ACC112 (cell line): ENCODE results near the gene DTNBP1.

ENCODE experiments used
- H2AFZ ChIP-seq: fragments of 200-600 bp; sonication (generic); one replicate; pipeline ENCODE4 v1.6.0; 2017; ENCODE audit warnings: antibody characterized with exemption, low read length; ENCODE audit not compliant: unreplicated experiment
- H3K27ac ChIP-seq: fragments of 200-600 bp; sonication (generic); 2 replicates; pipeline ENCODE4 v1.5.1; 2014; ENCODE audit warnings: low read depth, mild to moderate bottlenecking, antibody characterized with exemption, low read length, moderate library complexity
- H3K27me3 ChIP-seq: fragments of 200-600 bp; sonication (generic); 2 replicates; pipeline ENCODE4 v1.6.1; 2014; ENCODE audit warnings: mild to moderate bottlenecking, antibody characterized with exemption, low read length, moderate library complexity, mixed read lengths; ENCODE audit not compliant: insufficient read depth
- H3K36me3 ChIP-seq: fragments of 200-600 bp; sonication (generic); 2 replicates; pipeline ENCODE4 v1.6.1; 2016; ENCODE audit warnings: mild to moderate bottlenecking, antibody characterized with exemption, low read length, moderate library complexity, mixed read lengths; ENCODE audit not compliant: insufficient read depth
- H3K4me1 ChIP-seq: fragments of 200-600 bp; sonication (generic); one replicate; pipeline ENCODE4 v1.6.1; 2016; ENCODE audit warnings: low read length, mixed read lengths; ENCODE audit not compliant: insufficient read depth, unreplicated experiment, control insufficient read depth
- H3K4me3 ChIP-seq: fragments of 200-600 bp; sonication (generic); 2 replicates; pipeline ENCODE4 v1.5.1; 2014; ENCODE audit warnings: mild to moderate bottlenecking, low read depth, low read length
- H3K79me2 ChIP-seq: fragments of 200-600 bp; sonication (generic); one replicate; pipeline ENCODE4 v1.6.0; 2016; ENCODE audit warnings: low read length; ENCODE audit not compliant: control insufficient read depth, unreplicated experiment, insufficient read depth

DTNBP1 gene

GRCh38 chr6:15491986-15492269 lies 170.9 kb downstream of the DTNBP1 start:
- Histone ChIP-seq H3K4me3 (no peak overlapping the region), H2AFZ (no peak overlapping the region), H3K36me3 (0 out of 2 replicates have a peak, but pooled peaks cover 3% of the 10 kb centered on the region), H3K4me1 (peaks cover 2% of the 10 kb centered on the region), H3K79me2 (no peaks in the 10 kb centered on the region), H3K27ac (no peak overlapping the region), H3K27me3 (no peaks in the 10 kb centered on the region)

DNA sequence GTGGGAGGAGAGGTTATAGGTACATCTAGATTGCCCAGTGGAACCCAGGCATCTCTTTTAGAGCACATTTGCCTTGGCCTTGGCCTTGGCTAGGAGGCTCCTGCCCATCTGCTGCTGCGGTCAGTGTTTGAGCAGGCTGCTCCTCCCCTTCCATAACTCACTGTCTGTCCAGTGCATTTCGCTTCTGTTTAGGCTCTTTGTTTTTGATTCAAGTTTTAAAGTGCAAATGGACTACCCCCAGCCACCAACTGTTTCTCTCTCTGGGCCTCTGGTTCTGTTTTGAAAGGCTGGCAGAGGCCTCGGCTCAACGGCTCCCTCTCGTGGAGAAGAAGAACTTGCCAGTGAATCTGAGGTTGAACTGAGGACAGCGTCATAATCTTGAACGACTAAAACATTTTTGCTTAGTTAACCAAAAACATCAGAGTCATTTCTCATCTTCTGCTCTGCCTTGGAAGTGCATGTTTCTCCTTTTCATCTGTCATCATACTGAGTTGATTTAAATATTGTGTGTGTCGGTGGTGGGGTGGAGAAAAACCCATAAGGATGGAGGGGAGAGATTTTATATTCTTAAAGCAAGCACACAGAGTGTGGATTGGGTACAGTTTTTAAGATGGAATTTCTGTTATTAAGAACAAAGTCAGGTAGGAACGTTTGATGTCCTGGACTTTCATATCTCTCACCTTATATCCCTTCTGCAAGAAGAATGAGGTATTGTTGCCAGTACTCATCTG lies 171.4 kb downstream of the DTNBP1 start:
- peaks cover 2% of the 10 kb centered on the region for H3K4me1 ChIP-seq
- no peak overlapping the region for H2AFZ ChIP-seq
- no peak overlapping the region for H3K4me3 ChIP-seq
- no peak overlapping the region for H3K27ac ChIP-seq
- no peaks in the 10 kb centered on the region for H3K79me2 ChIP-seq
- H3K36me3 ChIP-seq = 0 out of 2 replicates have a peak, but pooled peaks cover 3% of the 10 kb centered on the region
- H3K27me3 ChIP-seq = no peaks in the 10 kb centered on the region

- Histone ChIP-seq H3K36me3 (0 out of 2 replicates have a peak, but pooled peaks cover 2% of the 10 kb centered on the region), H3K27ac (no peak overlapping the region), H3K79me2 (no peaks in the 10 kb centered on the region), H2AFZ (no peak overlapping the region), H3K4me3 (no peak overlapping the region), H3K27me3 (no peaks in the 10 kb centered on the region), H3K4me1 (peaks cover 2% of the 10 kb centered on the region)
These were observed 172.4 kb downstream of the DTNBP1 start for GRCh38 chr6:15490242-15491100.

GRCh38 chr6:15489261-15489962 lies 173.4 kb downstream of the DTNBP1 start:
- no peaks in the 10 kb centered on the region for H3K79me2 ChIP-seq
- no peaks in the 10 kb centered on the region for H3K27me3 ChIP-seq
- no peak overlapping the region for H2AFZ ChIP-seq
- no peaks in the 10 kb centered on the region for H3K36me3 ChIP-seq
- H3K27ac ChIP-seq = no peak overlapping the region
- H3K4me1 ChIP-seq = peaks cover 2% of the 10 kb centered on the region
- no peak overlapping the region for H3K4me3 ChIP-seq

DNA sequence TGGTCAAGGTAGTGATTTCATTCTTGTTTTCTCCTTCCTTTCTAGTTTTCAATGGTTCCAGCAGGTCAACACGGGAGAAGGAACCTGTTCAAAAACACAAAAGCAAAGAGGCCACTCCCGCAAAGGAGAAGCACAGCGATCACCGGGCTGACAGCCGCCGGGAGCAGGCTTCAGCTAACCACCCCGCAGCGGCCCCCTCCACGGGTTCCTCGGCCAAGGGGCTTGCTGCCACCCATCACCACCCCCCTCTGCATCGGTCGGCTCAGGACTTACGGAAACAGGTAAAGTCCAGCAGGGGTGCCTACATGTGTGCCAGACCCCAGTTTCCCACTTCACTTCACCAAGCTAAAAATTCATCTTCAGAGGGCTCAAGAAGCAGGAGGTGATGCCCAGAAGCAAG lies 175.6 kb downstream of the DTNBP1 start:
- no peaks in the 10 kb centered on the region for H3K27me3 ChIP-seq
- no peak overlapping the region for H3K4me3 ChIP-seq
- no peak overlapping the region for H3K27ac ChIP-seq
- H2AFZ ChIP-seq = no peak overlapping the region
- H3K36me3 ChIP-seq = peaks cover 12% of the 10 kb centered on the region; the same call in 1 of the 2 replicates
- no peaks in the 10 kb centered on the region for H3K4me1 ChIP-seq
- H3K79me2 ChIP-seq = peaks cover 3% of the 10 kb centered on the region

GRCh38 chr6:15485936-15486335 lies 176.9 kb downstream of the DTNBP1 start:
- H2AFZ ChIP-seq = no peak overlapping the region
- peaks cover 3% of the 10 kb centered on the region for H3K79me2 ChIP-seq
- H3K4me3 ChIP-seq = no peak overlapping the region
- peaks cover 18% of the 10 kb centered on the region; the same call in 1 of the 2 replicates for H3K36me3 ChIP-seq
- H3K27ac ChIP-seq = no peak overlapping the region
- no peaks in the 10 kb centered on the region for H3K27me3 ChIP-seq
- no peaks in the 10 kb centered on the region for H3K4me1 ChIP-seq

GRCh38 chr6:15484821-15485220 lies 178.0 kb downstream of the DTNBP1 start:
- H3K4me1 ChIP-seq = peaks cover 2% of the 10 kb centered on the region
- H2AFZ ChIP-seq = no peak overlapping the region
- no peaks in the 10 kb centered on the region for H3K27me3 ChIP-seq
- no peak overlapping the region for H3K27ac ChIP-seq
- H3K4me3 ChIP-seq = no peak overlapping the region
- peaks cover 7% of the 10 kb centered on the region for H3K79me2 ChIP-seq
- H3K36me3 ChIP-seq = peaks cover 19% of the 10 kb centered on the region; the same call in 1 of the 2 replicates

DNA sequence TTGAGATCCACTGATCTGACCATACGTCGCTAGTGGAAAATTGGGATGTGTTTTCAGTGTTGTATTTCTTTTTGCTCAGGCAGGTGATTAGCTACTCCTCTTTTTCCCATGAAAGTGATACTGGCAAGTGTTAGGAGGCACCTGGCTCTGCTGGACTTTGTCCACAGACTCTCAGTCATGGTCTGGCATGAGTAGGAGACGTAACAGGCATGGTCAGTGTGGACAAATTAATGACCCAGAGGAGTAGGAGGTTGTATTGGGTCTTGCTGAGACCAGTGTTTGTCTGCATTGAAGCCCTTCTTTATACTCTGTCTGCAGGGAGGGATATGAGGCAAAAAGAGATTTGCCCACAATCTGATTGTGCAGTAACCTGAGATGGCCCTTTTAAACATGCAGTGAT lies 178.7 kb downstream of the DTNBP1 start:
- no peaks in the 10 kb centered on the region for H3K27me3 ChIP-seq

DNA sequence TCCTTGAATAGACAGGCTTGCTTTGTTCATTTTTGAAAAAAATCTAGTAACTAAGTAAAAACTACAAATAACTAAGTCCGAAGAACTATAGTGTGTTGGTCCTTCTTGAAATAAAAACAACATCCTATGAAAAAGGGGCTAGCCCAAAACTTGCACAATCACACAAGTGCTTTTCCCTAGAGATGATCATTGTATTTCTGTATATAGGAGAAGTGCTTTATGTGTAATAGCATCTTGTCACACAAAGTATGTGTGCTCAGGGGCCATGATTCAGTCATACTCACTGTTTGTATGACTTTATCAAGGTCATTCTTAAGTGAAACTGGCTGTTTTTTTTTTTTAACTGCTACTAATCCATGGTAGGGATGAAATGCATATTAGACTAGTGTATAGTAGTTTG lies 179.8 kb downstream of the DTNBP1 start:
- no peak overlapping the region for H3K4me3 ChIP-seq
- peaks cover 19% of the 10 kb centered on the region; the same call in 1 of the 2 replicates for H3K36me3 ChIP-seq
- H2AFZ ChIP-seq = no peak overlapping the region
- H3K27ac ChIP-seq = no peak overlapping the region
- H3K79me2 ChIP-seq = peaks cover 7% of the 10 kb centered on the region
- H3K4me1 ChIP-seq = peaks cover 6% of the 10 kb centered on the region
- no peaks in the 10 kb centered on the region for H3K27me3 ChIP-seq

More for the DNA sequence above, 178.7 kb downstream of the DTNBP1 start:
- H3K4me1 ChIP-seq = peaks cover 6% of the 10 kb centered on the region
- H2AFZ ChIP-seq = no peak overlapping the region
- peaks cover 19% of the 10 kb centered on the region; the same call in 1 of the 2 replicates for H3K36me3 ChIP-seq
- H3K4me3 ChIP-seq = no peak overlapping the region
- no peak overlapping the region for H3K27ac ChIP-seq
- peaks cover 7% of the 10 kb centered on the region for H3K79me2 ChIP-seq

DNA sequence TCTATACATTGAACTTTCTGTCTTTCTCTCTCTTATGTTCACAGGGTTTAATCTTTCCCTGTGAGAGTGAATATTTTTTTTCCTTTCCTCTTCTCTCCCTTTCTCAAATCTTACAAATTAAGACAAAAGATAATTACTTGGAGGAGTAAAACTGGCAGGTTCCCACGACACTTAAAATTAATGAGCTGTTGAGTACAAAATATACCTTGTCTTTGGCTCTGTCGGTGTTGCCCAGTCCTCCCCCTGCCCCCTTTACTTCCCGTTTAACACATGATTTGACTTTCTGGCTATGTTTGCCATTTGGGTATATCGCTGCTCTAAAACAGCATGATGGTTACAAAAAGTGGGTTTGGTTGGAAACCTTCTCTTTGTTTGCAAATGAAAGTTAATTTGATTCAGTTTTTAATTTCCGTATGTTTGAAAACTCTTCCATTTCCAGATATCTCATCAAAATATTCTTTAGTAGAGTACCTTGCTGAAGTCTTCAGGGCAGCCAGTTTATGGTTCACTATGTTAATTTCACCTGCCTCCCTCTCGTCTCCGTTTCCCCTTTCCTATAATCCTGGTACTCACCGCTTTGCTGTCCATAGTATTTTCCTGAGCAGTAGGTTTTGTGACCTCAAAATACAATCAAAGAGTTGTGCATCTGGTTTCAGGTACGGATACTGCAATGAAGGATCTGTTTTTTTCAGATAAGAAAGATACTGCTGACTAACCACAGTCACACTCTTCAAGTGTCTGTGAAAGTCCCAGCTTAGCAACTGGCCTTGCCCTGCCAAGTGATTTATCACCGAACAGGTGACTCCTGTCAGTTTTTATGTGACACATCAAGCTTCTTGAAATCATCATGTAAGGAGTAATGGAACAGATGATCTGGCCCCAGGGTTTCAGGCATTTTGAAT lies 181.2 kb downstream of the DTNBP1 start:
- no peak overlapping the region for H3K4me3 ChIP-seq
- H3K27me3 ChIP-seq = no peaks in the 10 kb centered on the region
- H3K27ac ChIP-seq = no peak overlapping the region
- peaks cover 19% of the 10 kb centered on the region; the same call in 1 of the 2 replicates for H3K36me3 ChIP-seq
- H3K4me1 ChIP-seq = peaks cover 12% of the 10 kb centered on the region
- no peak overlapping the region for H2AFZ ChIP-seq
- peaks cover 7% of the 10 kb centered on the region for H3K79me2 ChIP-seq
